HG03066 (cell line): Measurements from ENCODE around the gene DGLUCY.
"Not testable (repeated sequence)": the region's sequence is repeated elsewhere in the genome, so short reads cannot be mapped to it uniquely, and the experiment has no call there.

Source experiments
- ATAC-seq: cut with Tn5 transposase; IDR thresholded peaks from one replicate; pipeline ENCODE4 v1.9.1; 2021; ENCODE audit warnings: low read depth; ENCODE audit not compliant: unreplicated experiment

Gene DGLUCY

GRCh38 chr14:91138511-91139359 is 24.9 kb downstream of the DGLUCY start:
- ATAC-seq = no peak

GRCh38 chr14:91139776-91140175 is 25.9 kb downstream of the DGLUCY start:
- no peak for ATAC-seq

- ATAC-seq = no peak
Measured at GRCh38 chr14:91140672-91141071, 26.8 kb downstream of the DGLUCY start.

- ATAC-seq = peak; percentile 84
Measured at GRCh38 chr14:91142214-91142668, 28.4 kb downstream of the DGLUCY start.

- ATAC-seq = no peak
Measured at GRCh38 chr14:91143862-91144261, 30.0 kb downstream of the DGLUCY start.

GRCh38 chr14:91144425-91145145 is 30.7 kb downstream of the DGLUCY start:
- no peak for ATAC-seq

- ATAC-seq = no peak
Measured at GRCh38 chr14:91145391-91146160, 31.7 kb downstream of the DGLUCY start.

GRCh38 chr14:91146661-91147060 is 32.8 kb downstream of the DGLUCY start:
- ATAC-seq = no peak

- ATAC-seq = no peak
Measured at GRCh38 chr14:91149462-91149861, 35.6 kb downstream of the DGLUCY start.

- ATAC-seq = no peak
Measured at GRCh38 chr14:91152499-91152898, 38.6 kb downstream of the DGLUCY start.

GRCh38 chr14:91153360-91153759 is 39.5 kb downstream of the DGLUCY start:
- no peak for ATAC-seq

GRCh38 chr14:91154851-91155625 is 41.2 kb downstream of the DGLUCY start:
- no peak for ATAC-seq

- no peak for ATAC-seq
Measured at GRCh38 chr14:91155626-91156089, 41.8 kb downstream of the DGLUCY start.

- not testable (repeated sequence) for ATAC-seq
Measured at GRCh38 chr14:91156142-91156666, 42.3 kb downstream of the DGLUCY start.

- ATAC-seq = not testable (repeated sequence)
Measured at GRCh38 chr14:91156877-91157276, 43.0 kb downstream of the DGLUCY start.

GRCh38 chr14:91158091-91158790 is 44.4 kb downstream of the DGLUCY start:
- ATAC-seq = no peak

GRCh38 chr14:91159182-91159581 is 45.3 kb downstream of the DGLUCY start:
- no peak for ATAC-seq

- ATAC-seq = no peak
Measured at GRCh38 chr14:91159906-91160305, 46.0 kb downstream of the DGLUCY start.

GRCh38 chr14:91163316-91163715 is 49.4 kb downstream of the DGLUCY start:
- ATAC-seq = no peak
